HEK293T (cell line): ENCODE results near the gene NPFF.

ENCODE experiments used
- CTCF ChIA-PET: fragments of 350-600 bp; formaldehyde crosslinking; extraction: SDS; loops from one replicate; lab custom pipeline; 2021; ENCODE audit warnings: antibody characterized with exemption, inconsistent platforms; lab: Yijun Ruan, JAX
- POLR2A ChIA-PET: fragments of 350-600 bp; formaldehyde crosslinking; extraction: SDS; loops from one replicate; lab custom pipeline; 2020; ENCODE audit warnings: antibody characterized with exemption, inconsistent platforms; lab: Yijun Ruan, JAX
- DNase-seq: peaks from one replicate; pipeline ENCODE4 v3.0.0; 2012; ENCODE audit warnings: mixed read lengths; ENCODE audit errors: extremely low spot score
- ARNT ChIP-seq: fragments of 450-650 bp; IDR thresholded peaks from 2 replicates; pipeline ENCODE4 v1.6.1; 2017; ENCODE audit warnings: mild to moderate bottlenecking
- BHLHE40 ChIP-seq: fragments of 450-650 bp; IDR thresholded peaks from 2 replicates; pipeline ENCODE4 v1.6.1; 2016; ENCODE audit warnings: mild to moderate bottlenecking, moderate library complexity, borderline replicate concordance
- CTBP1 ChIP-seq: fragments of 450-650 bp; IDR thresholded peaks from 2 replicates; pipeline ENCODE4 v1.6.1; 2016; ENCODE audit warnings: borderline replicate concordance
- ELF4 ChIP-seq: fragments of 450-650 bp; IDR thresholded peaks from 2 replicates; pipeline ENCODE4 v1.6.1; 2017; ENCODE audit warnings: antibody characterized with exemption
- FOXA1 ChIP-seq: fragments of 450-650 bp; IDR thresholded peaks from 2 replicates; pipeline ENCODE4 v1.6.1; 2016; ENCODE audit warnings: mild to moderate bottlenecking
- FOXK2 ChIP-seq: fragments of 450-650 bp; IDR thresholded peaks from 2 replicates; pipeline ENCODE4 v1.6.1; 2016; ENCODE audit warnings: mild to moderate bottlenecking
- FOXM1 ChIP-seq: fragments of 450-650 bp; IDR thresholded peaks from 2 replicates; pipeline ENCODE4 v1.6.1; 2017; ENCODE audit warnings: mild to moderate bottlenecking, borderline replicate concordance
- HDGF ChIP-seq: fragments of 450-650 bp; IDR thresholded peaks from 2 replicates; pipeline ENCODE4 v1.6.1; 2017; ENCODE audit warnings: antibody characterized with exemption, borderline replicate concordance
- L3MBTL2 ChIP-seq: fragments of 450-650 bp; conservative IDR thresholded peaks from 2 replicates; pipeline ENCODE4 v1.6.1; 2016; ENCODE audit warnings: mild to moderate bottlenecking
- LEF1 ChIP-seq: fragments of 450-650 bp; IDR thresholded peaks from 2 replicates; pipeline ENCODE4 v1.6.1; 2017; ENCODE audit warnings: mild to moderate bottlenecking, borderline replicate concordance
- NFRKB ChIP-seq: fragments of 450-650 bp; IDR thresholded peaks from 2 replicates; pipeline ENCODE4 v1.6.1; 2016; ENCODE audit warnings: mild to moderate bottlenecking, moderate library complexity
- PKNOX1 ChIP-seq: fragments of 450-650 bp; IDR thresholded peaks from 2 replicates; pipeline ENCODE4 v1.6.1; 2016
- SP1 ChIP-seq: fragments of 450-650 bp; IDR thresholded peaks from 2 replicates; pipeline ENCODE4 v1.6.1; 2017
- SUZ12 ChIP-seq: fragments of 450-650 bp; IDR thresholded peaks from 2 replicates; pipeline ENCODE4 v1.6.1; 2016; ENCODE audit warnings: mild to moderate bottlenecking
- TARDBP ChIP-seq: fragments of 450-650 bp; IDR thresholded peaks from 2 replicates; pipeline ENCODE4 v1.6.1; 2016
- ZNF384 ChIP-seq: fragments of 450-650 bp; IDR thresholded peaks from 2 replicates; pipeline ENCODE4 v1.6.1; 2016

The NPFF gene

GRCh38 chr12:53515291-53515680 lies 8.0 kb upstream of the NPFF start:
- no peak for DNase-seq
- POLR2A ChIA-PET: interaction anchor here (2.2 kb wide), 1 partner anchor 14 kb away, joined by 8 read pairs; the partner anchor contains the start of gene TARBP2
- CTCF ChIA-PET: interaction anchor here (0.6 kb wide), 2 partner anchors 193 to 194 kb away, joined by 3 read pairs; no protein-coding TSS in a partner anchor
- no peak for TF ChIP-seq CTBP1
- no peak for TF ChIP-seq TARDBP
- no peak for TF ChIP-seq ELF4
- TF ChIP-seq HDGF: no peak
- TF ChIP-seq BHLHE40: no peak
- TF ChIP-seq L3MBTL2: no peak
- no peak for TF ChIP-seq PKNOX1
- TF ChIP-seq ARNT: no peak
- TF ChIP-seq SUZ12: no peak
- no peak for TF ChIP-seq FOXM1

GRCh38 chr12:53514628-53515290 lies 7.5 kb upstream of the NPFF start:
- ChIA-PET CTCF (interaction anchor here (0.6 kb wide), 1 partner anchor 194 kb away, joined by 3 read pairs; no protein-coding TSS in a partner anchor), POLR2A (no interaction called here)
- DNase-seq: no peak
- TF ChIP-seq SUZ12 (no peak), HDGF (no peak), BHLHE40 (no peak), PKNOX1 (no peak), SP1 (no peak), LEF1 (no peak), L3MBTL2 (no peak), ELF4 (no peak), NFRKB (no peak), FOXM1 (no peak), ZNF384 (no peak), FOXA1 (no peak), TARDBP (no peak), CTBP1 (no peak), ARNT (no peak), FOXK2 (no peak)

GRCh38 chr12:53513712-53514410 lies 6.6 kb upstream of the NPFF start:
- ChIA-PET CTCF (interaction anchor here (0.6 kb wide), 1 partner anchor 109 kb away, joined by 3 read pairs; no protein-coding TSS in a partner anchor), POLR2A (no interaction called here)
- TF ChIP-seq LEF1: no peak
- no peak for TF ChIP-seq PKNOX1
- TF ChIP-seq HDGF: no peak
- TF ChIP-seq L3MBTL2: no peak
- no peak for TF ChIP-seq FOXM1
- no peak for TF ChIP-seq NFRKB
- no peak for TF ChIP-seq ARNT
- TF ChIP-seq FOXK2: no peak
- TF ChIP-seq SP1: no peak
- TF ChIP-seq TARDBP: no peak
- TF ChIP-seq BHLHE40: no peak
- TF ChIP-seq SUZ12: no peak
- TF ChIP-seq ELF4: no peak
- TF ChIP-seq FOXA1: no peak
- no peak for TF ChIP-seq CTBP1
- no peak for DNase-seq

- DNase-seq: no peak
- POLR2A ChIA-PET: interaction anchor here (1.0 to 4.9 kb wide), 2 partner anchors 9 to 189 kb away, joined by 4 to 38 read pairs; partner anchors contain the start of genes AAAS and TARBP2
- CTCF ChIA-PET: interaction anchor here (0.6 to 3.1 kb wide), 4 partner anchors 158 to 236 kb away, joined by 3 to 13 read pairs (median 4); partner anchors contain the start of gene AAAS
- TF ChIP-seq FOXM1: no peak
- TF ChIP-seq PKNOX1: no peak
- no peak for TF ChIP-seq LEF1
- TF ChIP-seq SUZ12: no peak
- no peak for TF ChIP-seq ZNF384
- TF ChIP-seq FOXK2: no peak
- no peak for TF ChIP-seq ARNT
Observed at GRCh38 chr12:53510181-53510812, 3.0 kb upstream of the NPFF start.
